HG03045 (cell line): ENCODE data around the gene PRKAA1.
"Not testable (repeated sequence)": the region's sequence is repeated elsewhere in the genome, so short reads cannot be mapped to it uniquely, and the experiment has no call there.

ENCODE experiments used
- ATAC-seq: cut with Tn5 transposase; IDR thresholded peaks from one replicate; pipeline ENCODE4 v1.9.1; 2021; ENCODE audit warnings: mild to moderate bottlenecking, moderate library complexity; ENCODE audit not compliant: unreplicated experiment

PRKAA1 gene

DNA sequence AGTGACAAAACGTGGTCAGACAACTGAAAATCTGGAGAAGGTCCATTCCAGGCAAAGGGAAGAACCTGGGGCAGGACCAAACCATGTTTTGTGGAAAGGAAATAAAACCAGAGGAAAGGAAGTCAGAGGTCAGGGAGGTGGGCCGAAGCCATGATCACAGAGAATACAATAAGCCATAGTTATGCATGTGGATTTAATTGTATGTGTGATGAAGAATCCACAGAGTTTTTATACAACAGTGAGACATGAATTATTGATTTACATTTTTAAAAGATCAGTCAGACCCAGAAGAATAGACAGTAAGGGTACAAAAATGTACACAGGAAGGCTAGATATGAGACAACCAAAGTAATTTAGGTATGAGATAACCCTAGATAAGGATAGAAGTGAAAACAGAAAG is 63.2 kb downstream of the PRKAA1 start:
- ATAC-seq: no peak

DNA sequence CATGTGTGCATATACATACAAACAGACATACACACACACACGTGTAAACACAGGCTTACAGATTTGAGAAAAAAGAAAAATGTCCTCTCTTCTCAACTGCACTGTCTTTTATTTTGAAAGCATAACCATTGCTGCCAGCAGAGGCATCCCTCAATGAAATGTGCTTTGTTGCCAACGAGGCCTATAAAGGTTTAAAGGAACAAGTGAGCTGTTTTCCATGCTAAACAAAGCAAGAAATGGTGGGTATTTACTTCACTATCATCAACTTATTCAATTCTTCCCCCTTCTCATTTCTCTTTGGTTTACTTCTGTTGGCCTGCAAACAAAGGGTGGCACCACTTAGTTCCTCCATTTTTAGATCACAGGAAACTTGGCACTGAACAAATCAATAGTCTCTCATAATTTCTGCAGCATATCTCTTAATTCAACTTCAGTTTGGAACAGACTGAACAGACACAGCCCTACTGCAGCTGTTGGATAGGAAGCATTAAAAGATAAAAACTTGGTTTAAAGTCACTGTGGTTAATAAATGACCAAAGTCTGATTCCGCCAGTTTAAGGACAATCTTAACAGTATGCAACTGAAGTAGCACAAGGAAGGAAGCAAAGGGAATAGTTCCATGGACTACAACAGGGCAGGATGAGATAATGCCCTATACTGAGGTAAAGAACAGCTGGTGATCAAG is 64.2 kb downstream of the PRKAA1 start:
- ATAC-seq: no peak

DNA sequence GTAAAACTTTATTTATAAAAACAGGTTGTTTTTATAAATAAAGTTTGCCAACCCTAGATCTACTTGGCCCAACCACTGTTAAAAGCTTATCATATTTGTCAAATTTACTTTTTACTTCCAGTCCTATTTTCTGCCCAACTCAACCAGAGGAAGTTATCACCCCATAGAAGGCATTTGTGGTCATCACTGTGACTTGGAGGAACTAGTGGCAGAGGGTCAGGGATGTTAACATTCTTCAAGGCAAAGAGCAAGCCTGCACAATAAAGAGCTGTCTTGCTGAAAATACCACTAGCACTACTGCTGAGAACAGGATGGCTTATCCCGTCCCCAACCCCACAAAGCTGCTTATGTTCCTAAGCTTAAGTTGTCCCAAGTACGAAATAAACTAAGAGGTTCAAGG is 64.7 kb downstream of the PRKAA1 start:
- ATAC-seq: no peak

DNA sequence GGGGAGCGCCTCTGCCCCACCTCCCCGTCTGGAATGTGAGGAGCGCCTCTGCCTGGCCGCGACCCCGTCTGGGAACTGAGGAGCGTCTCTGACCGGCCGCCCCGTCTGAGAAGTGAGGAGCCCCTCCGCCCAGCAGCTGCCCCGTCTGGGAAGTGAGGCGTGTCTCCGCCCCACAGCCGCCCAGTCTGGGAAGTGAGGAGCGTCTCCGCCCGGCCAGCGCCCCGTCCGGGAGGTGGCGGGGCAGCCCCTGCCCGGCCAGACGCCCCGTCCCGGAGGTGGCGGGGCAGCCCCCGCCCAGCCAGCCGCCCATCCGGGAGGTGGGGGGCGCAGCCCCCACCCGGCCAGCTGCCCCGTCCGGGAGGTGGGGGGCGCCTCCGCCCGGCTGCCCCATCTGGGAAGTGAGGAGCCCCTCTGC is 75.7 kb downstream of the PRKAA1 start:
- not testable (repeated sequence) for ATAC-seq

DNA sequence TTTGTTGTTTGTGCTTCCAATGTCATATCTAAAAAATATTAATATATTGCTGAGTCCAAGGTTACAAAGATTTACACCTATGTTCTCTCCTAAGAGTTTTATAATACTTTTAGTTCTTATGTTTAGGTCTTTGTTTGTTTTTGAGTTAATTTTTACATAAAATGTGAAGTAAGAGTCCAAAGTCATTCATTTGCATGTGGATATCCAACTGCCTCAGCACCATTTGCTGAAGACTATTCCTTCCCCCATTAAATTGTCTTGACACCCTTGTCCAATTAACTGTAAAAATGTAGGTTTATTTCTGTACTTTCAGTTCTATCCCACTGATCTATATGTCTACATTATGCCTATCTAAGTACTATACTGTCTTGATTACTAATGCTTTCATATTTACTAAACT is 78.1 kb downstream of the PRKAA1 start:
- no peak for ATAC-seq

DNA sequence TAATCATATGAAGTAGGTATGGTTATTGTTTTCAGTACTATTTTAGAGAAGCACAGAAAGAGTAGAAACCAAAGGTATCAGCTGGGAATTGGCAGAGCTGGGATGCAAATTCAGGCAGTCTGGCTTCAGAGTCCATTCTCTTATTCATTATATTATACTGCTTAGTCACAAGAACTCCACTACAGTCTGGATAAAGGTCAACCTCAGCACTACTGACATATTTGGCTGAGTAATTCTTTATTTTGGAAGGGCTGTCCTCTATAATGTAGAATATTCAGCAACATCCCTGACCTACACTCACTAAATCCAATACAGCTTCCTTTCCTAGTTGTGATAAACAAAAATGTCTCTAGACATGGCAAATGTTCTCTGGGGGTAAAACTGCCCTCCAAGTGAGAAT is 80.9 kb downstream of the PRKAA1 start:
- no peak for ATAC-seq

DNA sequence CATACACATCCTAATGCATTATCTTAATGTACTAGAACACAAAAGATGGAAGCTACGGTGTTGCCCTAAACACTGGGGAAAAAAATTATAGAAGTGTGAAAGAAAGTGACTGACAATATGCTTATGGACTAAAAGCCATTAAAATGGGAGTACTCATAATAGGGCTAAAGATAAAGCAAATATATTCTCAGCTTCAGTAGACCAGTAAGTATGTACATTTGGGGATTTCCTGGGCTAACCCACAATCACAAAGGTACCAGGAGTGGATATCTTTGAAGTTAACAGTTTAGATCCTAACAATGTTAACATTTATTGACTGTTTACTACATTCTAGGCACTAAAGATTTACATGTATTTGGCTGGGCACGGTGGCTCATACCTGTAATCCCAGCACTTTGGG is 81.6 kb downstream of the PRKAA1 start:
- no peak for ATAC-seq

DNA sequence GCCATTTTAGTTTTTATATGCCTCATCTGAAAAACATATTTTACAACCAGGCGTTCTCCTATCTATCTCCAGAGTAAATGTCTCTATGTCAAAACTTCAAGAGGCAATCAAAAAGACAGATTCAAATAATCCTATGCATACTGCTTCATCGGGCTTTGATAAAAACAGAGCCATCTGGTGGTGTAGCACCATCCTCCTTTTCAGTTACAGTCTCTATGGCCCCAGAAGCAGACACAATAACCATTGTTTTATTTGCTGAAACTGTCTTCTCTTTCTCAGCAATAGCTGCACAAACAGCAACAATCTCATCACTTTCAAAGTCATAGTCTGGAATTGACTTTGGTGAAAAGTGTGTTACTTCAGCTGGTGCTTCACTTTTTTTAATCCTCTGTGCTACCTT is 82.2 kb downstream of the PRKAA1 start:
- ATAC-seq: no peak

DNA sequence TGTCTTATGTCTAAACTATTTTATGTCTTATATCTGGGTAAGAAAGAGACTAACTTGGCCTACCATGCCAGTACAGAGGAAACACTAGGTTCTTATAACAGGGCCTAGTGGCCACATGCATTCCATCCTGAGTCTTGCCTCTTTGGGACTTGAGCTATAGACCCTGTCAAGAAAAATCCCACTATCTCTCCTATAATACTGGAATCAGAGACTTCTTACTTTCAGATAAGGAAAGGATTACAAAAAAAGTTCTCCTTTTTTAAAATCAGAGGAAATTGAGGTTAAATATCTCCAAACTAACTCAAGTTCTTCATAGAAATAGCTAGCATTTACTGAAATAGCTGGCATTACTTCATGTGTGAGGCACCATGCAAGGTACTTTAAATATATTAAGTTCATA is 84.2 kb downstream of the PRKAA1 start:
- no peak for ATAC-seq

DNA sequence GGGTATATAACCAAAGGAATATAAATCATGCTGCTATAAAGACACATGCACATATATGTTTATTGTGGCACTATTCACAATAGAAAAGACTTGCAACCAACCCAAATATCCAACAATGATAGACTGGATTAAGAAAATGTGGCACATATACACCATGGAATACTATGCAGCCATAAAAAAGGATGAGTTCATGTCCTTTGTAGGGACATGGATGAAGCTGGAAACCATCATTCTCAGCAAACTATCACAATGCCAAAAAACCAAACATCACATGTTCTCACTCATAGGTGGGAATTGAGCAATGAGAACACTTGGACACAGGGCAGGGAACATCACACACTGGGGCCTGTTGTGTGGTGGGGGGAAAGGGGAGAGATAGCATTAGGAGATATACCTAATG is 87.6 kb downstream of the PRKAA1 start:
- not testable (repeated sequence) for ATAC-seq
